Globus pallidus (tissue), 1 donor: Measurements from ENCODE around the gene VASN.

Experiments used
- DNase-seq: peaks from one replicate; pipeline ENCODE4 v3.0.0-alpha.2; 2015; ENCODE audit warnings: low spot score

The VASN gene

DNA sequence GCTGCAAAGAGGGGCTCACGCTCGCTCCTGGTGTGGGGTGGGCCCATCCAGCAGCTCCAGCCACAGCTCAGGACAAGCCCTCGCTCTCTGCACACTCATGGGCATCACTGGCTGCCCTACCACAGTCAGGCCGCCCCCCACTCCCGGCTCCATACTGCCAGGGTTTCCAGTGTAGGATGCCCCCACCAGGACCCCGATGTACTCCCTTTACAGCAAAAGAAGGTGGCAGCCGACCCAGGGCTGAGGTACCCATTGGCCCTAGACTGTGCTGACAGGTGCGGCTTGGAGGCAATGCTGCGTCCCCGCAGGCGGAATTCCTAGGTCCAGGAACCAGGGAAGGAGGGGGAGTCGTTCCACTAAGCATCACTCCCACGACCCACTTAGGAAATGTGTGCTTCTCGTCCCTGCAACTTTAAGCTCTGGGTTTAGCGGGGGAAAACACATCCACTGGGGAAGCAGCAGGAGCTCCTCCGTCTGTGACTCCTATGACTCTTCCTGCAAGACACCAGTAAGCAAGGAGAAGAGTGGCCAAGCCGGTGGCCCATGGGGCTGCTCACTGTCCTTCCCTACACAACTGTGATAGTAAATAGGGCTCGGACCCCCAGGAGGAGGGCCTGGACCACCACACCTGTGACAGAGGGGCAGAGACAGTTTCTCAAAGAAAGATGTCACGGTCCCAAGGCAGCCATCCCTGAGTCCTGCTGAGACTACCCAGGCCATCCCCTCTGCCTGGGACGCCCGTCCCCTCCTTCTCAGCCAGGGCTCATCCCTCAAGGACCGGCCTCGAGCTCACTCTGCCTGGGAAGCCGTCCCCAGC is 31.7 kb downstream of the VASN start:
- DNase-seq: no peak

DNA sequence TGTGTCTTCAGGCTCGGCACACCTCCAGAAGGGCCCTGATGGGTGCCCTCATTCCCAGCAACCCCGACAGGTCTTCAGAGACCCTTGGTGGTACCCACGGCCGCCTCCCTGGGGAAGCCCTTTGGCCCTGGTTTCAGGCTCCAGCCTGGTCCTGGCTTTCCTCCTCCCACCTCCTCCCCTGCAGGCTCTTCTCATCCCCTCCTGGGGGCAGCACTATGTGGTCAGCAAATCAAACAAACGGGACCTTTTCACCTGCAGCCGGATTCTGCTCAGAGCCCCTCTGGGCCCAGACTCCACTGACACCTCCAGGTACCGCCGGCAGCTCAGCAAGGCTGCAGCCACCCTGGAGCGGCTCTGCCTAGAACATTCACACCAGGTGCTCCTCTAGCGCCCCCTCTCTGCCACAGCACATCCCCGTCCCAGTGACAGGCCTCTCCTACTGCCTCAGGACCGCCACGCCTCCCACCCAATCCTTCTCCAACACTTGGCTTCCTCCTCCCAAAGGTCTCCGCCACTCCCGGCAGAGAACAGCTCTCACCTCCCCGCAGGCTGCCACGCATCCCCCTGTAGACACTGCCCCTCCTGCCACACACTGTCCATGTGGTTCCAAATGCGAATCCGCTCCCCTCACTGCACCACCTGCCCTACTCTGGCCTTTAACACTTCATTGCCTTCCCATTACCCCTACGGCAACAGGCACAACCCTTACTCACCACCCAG is 32.8 kb downstream of the VASN start:
- DNase-seq: no peak

DNA sequence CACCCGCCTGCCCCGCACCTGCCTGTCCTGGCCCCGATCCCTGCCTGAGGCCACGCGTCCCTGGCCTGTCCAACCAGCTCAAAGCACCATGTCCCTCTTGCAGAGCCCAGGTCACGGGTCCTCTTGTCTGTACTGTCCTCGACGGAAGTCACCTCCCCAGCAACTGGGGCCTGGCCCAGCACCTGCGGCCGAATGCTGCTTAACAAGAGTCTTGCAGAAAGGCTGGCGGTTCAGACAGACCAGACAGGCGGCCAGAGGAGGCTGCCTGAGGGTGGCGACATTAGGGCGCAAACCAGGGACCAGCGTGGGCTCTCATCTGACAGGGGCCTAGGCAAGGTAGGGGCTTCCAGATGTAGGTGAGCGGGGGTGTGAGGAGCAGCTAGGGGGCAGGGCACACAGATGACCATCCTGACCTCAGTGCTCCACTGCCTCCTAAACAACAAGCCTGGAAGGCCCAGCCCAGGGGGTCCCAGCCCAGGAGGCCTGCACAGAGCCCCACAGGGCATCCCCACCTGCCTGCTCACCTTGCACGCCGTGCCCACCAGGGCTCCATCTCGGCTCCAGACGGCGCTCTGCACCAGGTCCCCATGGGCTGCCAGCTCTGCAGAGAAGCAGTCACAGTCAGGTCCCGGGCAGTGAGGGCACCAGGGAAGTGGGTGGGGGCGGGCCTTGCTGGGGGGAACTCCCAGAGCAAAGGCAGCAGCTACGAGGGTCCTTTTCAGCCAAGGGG is 33.5 kb downstream of the VASN start:
- DNase-seq: no peak

DNA sequence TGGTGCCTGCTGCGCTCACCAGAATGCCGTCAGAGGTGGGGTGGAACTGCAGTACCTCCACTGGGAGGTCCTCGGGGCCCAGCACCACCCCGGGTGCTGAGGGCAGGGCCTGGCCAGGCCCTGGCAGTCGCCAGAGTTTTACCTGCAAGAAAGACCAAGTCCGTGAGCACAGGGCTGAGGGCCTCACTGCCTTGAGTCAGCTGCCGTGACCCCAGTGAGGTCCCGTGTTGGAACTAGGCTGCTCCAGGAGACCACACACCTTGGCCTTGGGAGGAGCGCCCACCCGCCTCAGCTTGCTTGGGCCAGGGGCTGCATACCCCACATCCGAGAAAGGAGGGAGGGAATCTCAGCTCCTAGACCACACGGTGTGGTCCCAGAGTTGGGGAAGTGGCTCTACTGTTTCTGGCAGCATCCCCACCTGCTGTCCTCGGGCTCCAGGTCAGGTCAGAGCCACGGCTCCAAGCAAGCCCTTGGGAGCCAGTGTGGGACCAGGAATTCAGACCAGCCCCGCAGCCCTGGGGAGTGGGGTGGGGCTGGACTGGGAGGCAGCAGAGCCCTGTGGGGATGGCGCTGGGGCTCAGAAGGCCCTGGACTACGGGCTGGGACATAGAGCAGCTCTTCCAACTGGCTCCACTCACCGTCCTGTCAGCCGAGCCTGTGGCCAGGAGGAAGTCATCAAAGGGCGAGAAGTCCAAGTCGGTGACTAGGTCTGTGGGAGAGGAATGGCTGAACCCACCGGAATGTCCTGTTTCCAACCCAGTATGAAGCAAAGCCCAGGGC is 36.1 kb downstream of the VASN start:
- no peak for DNase-seq

DNA sequence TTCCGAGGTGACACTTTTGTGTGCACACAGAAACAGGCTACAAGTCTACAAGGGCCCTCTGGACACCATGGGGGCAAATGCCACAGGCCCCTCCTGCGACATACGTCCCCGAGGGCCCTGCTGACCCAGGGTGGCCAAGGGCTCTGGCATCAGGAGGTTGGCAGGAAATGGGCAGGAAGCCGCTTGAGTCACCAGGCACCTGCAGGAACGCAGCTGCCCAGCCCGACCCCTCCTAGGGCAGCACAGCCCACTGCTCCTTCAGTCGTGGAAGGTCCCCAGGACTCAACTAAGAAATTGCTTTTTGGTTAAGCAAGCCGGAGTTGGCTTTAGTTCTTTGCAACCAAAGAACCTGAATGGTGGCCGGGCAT is 36.7 kb downstream of the VASN start:
- DNase-seq: no peak

DNA sequence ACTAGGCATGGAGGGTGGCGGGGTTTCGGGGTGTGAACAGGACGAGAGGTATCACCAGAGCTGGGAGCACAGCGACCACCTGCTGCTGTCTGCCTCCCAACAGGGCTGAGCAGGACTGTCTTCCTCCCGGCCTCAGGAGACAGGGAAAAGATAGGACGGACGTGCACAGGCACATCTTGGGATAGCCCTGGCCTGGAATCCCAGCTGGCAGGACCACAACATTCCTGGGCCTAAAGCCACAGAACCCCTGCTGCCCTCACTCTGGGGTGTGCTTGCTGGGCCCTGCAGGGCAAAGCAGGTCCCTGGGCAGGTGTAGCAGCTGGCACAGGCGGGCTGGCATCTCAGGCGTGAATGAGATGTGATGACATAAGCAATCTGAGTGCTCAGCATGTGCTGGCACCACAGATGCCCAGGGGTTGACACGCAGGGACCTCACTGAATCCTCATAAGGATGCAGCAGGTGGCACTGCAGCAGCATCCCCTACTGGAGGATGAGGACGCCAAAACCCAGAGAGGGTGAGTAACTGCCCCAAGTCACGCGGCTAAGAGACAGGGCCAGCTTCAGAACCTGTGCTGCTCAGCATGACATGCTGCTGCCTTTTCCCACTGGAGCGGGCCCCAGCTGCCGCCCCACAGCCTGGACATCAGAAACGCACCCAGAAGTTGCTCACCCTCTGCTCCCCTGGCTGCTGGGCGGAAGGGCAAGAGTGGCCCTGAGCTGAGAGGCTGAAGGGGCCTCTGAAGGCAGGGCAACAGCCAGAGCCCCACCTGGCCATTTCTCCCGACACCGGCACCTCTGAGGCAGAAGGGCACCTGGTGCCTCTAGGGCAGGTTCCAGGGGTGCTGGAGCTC is 37.7 kb downstream of the VASN start:
- DNase-seq: peak; percentile 46

DNA sequence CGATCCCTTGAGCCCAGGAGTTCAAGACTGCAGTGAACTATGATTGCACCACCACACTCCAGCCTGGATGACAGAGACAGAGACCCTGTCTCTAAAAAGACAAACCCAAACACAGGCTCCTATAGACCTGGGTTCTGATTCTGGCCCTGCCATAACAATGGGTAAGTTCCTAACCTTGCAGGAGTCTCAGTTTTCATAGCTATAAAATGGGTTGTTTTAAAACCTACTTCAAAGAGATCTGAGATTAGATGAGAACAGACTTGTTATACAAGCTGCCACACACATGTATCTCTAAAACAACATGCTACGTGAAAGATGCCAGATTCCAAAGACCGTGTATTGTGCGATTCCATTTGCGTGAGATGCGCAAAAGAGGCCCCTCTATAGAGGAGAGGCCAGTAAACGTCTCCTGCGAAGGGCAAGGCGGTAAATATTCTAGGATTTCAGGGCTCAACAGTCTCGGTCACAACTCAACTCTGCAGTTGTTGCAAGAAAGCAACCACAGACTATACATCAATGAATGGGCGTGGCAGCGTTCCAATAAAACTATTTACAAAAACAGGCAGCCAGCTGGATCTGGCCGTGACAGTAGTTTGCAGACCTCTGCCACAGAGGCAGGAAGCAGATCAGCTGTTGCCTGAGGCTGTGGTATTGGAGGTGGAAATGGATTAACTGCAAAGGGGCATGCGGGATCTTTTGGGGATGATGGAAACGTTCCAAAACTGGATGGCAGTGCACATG is 38.9 kb downstream of the VASN start:
- DNase-seq: peak; percentile 90

DNA sequence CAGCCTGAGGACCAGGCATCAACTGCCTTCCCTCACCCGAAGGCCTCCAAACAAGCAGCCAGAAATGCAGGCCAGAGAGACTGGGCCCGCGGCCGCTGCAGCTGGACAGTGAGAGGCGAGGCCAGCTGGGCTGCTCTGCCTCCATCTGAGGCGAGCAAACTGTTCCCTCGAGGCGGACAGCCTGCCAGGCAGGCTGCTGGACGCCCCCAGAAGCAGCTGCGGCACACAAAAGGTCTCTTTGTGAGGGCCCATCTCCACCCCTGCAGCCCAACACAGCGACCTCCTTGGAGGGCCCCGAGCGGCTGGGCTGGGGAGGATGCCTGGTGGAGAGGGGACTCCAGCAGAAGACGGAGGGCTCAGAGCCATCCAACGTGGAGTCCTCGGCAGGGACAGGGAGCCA is 40.0 kb downstream of the VASN start:
- peak; percentile 98 for DNase-seq

DNA sequence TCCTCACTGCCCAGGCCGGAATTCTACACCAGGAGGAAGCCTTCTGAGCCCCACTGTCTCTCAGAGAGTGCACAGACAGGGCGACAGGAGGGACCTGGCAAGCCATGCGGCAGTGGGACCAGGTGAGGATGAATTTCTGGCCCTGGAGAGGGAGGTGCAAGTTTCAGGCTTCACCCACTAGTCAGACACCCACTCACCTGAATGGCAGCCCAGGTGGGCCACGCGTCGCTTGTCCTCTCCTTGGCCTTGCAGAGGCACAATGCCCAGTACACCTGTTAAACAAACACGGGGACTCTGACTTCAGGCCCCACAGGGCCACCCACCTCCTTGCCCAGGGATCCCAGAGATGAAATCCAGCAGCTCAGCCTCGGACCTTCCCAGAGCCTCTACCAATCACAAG is 40.5 kb downstream of the VASN start:
- no peak for DNase-seq

DNA sequence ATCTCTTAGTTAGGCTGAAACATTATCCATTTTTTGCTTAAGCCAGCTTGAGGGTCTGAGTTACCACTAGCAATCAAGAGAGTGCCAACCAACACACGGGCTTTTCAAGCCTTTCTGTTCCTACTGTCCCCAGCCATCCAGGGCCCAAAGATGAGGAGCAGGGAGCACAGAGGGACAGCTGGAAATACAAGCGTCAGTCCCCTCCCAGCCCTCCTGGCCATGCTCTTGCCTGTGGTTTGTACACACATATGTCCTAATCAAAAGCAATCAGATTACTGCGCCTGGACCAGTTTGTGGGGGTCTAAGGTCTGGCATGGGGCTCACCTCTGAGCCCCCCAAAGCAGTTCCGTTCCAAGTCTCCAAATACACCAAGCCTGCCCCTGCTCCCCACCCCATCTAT is 41.2 kb downstream of the VASN start:
- DNase-seq: no peak

DNA sequence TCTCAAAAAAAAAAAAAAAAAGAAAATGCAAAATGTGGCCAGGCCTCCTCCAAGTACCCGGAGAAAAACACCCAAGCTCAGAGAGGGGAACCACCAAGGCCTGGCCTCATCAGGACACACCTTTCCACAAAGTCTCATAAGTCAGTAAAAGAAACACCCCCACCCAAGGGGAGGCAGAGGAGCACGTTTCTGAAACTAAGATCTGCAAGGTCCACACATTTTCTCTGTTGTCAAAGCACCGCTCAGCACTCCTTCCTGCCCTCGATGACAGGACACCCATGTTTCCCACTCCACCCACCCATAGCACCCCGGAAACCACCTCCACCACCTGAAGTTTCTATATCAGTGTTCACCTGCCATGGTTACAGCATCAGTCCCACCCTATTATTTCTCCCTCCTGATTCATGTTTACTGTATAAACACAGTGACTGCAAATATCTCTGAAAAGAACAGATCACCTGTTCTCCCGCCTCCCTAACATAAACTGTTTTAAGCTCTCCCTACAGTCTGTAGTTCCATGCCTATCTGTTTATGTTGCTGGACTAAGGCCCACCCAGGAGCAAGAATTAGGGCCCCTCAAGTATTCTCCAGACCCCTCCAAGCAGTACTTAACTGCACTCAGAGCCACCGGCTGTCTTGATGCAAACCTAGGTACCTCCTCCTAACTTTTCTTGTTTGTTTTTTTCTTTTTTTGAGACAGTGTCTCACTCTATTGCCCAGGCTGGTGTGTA is 42.7 kb downstream of the VASN start:
- DNase-seq: no peak

DNA sequence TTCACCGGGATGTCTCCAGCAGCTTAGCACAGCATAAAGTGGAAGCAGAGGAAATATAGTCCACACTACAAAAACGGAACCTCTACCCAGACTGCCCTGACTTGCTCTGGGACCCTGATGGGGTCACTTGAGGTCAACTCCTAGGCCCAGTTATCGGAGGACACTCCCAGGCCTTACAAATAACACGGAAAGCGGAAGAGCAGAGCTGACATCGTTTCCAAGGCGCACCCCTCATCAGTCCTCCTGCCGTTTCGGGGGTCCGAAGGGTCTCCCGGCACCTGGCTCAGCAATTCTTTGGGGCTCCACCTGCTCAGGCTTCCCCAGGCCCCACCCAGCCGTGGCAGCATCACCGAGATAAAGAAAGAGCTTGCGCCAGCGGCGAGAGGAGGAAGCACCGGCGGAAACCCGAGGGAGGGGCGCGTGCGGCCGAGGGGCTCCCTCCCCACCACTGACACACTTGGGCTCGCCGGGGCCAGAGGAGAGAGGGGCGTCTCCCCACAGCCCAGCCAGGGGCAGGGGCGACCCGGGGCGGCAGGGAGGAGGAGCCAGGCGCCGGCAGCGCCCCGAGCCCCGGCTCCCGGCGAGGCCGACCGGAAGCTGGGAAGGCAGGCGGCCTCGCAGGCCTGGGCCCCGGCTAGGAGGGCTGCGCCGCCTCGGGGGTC is 44.0 kb downstream of the VASN start:
- peak; percentile 76 for DNase-seq

DNA sequence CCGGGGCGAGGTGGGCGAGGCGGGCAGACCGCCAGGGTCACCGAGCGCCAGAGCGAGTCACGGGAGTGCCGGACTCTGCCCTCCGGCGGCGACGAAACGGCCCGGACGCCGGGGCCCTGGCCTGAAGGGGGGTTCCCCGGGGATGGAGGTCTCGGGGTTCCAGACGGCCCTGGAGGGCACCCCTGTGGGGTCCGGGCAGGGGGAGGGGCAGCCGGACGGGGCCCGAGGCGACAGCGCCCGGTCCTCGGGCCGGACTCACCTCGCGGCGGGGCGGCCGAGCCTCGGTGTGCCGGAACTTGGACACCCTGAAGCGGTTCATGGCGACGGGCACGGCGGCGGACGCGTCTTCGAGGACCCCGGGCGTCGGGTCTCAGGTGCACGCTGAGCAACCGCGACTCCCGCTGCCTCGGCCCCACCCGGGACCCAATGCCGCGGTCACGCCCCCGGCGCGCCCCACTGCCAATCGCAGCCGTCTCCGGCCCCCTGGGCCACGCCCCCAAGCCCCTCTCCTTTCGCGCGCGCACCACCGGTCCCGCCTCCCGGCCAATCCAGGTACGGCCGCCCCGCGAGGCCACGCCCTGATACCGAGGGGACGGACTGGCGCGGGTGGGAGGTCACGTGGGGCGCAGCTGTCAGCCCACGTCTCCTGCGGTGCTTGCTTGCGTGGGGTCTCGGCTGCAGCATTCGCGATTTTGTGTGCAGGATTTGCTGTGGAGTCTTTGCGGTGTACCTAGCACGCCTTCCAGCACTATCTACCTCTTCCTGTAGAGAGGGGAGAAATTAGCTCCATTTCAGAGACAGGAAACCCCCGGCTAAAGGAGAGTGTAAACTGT is 44.8 kb downstream of the VASN start, which contains the start of gene CORO7:
Gene CORO7, minus strand, starts transcription at position 397 of the 833 bp plus-strand sequence. Its CDS starts 78 bp downstream, at position 319.
- DNase-seq: peak; percentile 95

DNA sequence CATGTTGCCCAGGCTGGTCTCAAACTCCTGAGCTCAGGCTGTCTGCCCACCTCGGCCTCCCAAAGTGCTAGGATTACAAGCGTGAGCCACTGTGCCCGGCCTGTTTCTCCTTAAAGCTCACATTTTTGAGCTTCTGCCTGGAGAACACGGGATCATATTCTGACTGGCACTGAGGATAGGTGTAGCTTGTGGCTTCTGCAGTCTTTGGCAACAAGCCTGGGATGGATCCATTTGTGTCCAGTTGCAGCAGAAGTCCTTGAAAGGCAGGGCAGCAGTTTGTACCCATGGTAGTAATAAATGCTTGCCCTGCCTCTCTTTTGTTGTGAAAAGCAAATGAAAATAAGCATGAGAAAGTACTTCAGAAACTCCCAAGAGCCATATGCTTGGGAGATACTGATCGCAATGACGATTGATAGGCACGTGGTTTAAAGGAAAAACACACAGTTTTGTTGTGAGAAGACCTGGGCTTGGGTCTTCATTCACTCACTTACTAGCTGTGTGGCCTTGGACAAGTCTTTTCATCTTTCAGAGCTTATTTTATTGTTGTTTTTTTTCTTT is 47.8 kb downstream of the VASN start:
- DNase-seq: no peak

DNA sequence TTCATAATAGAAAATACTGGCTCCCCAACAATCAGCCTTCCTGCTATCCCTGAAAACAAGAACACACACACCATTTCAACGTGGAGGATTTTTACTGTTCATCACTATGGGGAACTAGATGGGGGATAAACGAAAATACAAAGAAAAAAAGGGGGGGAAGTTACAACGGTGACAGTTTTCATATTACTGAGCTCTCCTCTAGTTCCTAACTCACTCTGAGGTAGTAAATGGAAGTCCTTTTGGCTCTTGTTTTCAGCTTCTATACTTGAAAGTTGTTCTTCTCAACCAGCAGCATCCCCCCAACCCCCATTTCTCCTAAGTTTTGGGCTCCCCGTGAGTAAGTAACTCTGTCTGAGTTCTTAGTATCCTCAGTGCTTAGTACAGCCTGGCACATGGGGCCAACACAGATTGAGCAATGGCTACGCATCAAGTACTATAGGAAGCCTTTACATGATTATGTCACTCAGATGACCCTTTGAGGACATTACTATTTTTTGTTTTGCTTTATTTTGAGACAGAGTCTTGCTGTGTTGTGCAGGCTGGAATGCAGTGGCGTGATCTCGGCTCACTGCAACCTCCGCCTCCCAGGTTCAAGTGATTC is 49.0 kb downstream of the VASN start:
- DNase-seq: peak; percentile 26

DNA sequence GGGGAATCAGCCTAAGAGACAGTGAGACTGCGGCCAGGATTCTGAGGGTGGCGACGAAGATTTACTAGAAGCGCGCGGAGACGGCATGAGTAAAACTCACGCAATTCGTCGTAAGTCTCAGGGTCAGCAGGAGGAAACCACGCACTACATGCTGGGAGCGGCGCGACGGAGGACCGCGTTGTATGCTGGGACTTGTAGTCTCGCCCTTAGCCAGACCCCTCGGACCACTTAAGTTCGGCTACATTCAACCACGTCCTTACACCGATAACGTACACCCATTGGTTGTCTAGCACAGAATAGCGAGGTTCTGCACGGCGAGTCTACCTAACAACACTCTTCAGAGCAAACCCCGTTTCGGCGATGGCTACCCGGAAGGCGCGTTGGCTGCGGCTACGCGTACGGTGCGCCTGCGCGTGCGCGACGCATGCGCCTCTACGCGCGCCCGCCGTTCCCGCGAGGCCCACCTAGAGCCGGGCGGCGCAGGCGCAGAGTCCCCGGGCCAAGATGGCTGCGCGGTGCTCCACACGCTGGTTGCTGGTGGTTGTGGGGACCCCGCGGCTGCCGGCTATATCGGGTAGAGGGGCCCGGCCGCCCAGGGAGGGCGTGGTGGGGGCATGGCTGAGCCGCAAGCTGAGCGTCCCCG is 53.9 kb downstream of the VASN start, which contains the start of gene DNAJA3:
Gene DNAJA3, plus strand, starts transcription at position 491 of the 643 bp plus-strand sequence. Its CDS starts 14 bp downstream, at position 505.
- DNase-seq: peak; percentile 93
